Esophagus squamous epithelium (tissue), 4 donors: ENCODE measurements around the gene KRTAP2-4.

ENCODE experiments used
- POLR2A ChIP-seq, 4 donors: fragments of 450-650 bp; IDR thresholded peaks; one replicate each; pipeline ENCODE4 v1.6.1; 2017; ENCODE audit warnings: antibody characterized with exemption in 4 of 4, mild to moderate bottlenecking in 4 of 4, moderate library complexity in 3 of 4
- TF ChIP-seq, protein P1 (sequence below), 6 experiments: fragments of 450-650 bp in 4 of 6; fragments of 200-600 bp in 2 of 6; sonication (generic) in 2 of 6; IDR thresholded peaks; one replicate each; pipeline ENCODE4 v1.5.1; 2016 to 2019; ENCODE audit warnings: antibody characterized with exemption in 6 of 6, mild to moderate bottlenecking in 4 of 6, moderate library complexity in 4 of 6

DNA sequence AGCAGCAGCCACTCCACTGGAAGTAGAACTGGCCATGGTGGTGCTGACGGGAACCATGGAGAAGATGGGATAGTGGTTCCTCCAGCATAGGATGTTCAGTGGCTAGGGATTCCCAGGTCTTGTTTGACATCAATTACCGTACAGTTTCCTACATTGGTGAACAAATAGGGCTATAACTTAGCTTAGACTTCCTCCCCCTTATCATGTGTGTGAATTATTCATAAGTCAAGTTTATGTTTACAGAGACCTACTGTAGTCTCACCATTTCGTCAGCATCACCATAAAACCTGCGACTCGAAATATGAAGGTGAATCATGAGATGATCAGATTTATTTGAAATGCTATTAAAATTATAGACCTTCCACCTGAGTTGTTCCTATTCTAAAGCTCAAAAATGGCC, 6.9 kb downstream of the KRTAP2-4 start:
- no peak for TF ChIP-seq POLR2A (IDR thresholded peaks at IDR 0.05)
- TF ChIP-seq, protein P1, sequence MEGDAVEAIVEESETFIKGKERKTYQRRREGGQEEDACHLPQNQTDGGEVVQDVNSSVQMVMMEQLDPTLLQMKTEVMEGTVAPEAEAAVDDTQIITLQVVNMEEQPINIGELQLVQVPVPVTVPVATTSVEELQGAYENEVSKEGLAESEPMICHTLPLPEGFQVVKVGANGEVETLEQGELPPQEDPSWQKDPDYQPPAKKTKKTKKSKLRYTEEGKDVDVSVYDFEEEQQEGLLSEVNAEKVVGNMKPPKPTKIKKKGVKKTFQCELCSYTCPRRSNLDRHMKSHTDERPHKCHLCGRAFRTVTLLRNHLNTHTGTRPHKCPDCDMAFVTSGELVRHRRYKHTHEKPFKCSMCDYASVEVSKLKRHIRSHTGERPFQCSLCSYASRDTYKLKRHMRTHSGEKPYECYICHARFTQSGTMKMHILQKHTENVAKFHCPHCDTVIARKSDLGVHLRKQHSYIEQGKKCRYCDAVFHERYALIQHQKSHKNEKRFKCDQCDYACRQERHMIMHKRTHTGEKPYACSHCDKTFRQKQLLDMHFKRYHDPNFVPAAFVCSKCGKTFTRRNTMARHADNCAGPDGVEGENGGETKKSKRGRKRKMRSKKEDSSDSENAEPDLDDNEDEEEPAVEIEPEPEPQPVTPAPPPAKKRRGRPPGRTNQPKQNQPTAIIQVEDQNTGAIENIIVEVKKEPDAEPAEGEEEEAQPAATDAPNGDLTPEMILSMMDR (IDR thresholded peaks at IDR 0.05), result no peak
